ENCODE data around the gene SLC35B1.

SLC35B1 gene

DNA sequence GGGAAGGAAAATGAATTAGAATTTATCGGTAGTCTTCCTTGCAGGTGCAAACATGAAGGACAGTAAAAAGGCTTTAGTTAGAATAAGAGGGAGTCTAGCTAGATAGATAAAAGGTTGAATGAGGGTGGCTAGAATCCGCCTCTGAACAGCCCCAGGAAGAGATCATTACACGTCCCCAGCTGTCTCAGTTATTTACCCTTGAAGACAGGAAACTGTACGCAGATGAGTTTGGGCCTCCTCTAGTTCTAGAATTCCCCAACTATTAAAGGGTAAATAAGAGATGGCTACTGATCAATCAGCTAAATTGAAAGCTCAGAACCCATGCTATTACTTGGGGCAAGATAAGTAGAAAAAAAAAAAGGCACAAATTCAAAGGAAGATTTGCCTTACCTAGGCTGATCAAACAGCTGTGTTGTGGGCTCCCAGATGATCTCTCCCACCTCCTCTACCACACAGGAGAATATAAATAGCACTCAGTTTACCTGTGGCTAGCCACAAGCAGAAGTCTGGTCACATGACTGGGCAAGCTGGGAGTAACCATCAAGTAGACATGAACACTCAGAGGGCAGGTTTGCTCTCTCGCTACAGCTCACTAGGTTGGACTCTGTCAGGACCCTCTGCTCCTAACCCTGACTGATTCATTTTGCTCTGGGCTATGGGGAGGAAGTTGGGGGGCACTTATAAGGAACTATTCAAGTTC lies 39.2 kb upstream of the SLC35B1 start:
- peak; percentile 55 for DNase-seq (ENCODE audit: extremely low read depth, insufficient read length)
- TF ChIP-seq CTCF (IDR thresholded peaks at IDR 0.05; ENCODE audit: insufficient read depth, low read length, poor library complexity, severe bottlenecking), result no peak
- Histone ChIP-seq H3K27me3 (replicated peaks; ENCODE audit: control insufficient read depth, insufficient read depth, low read length) (no peaks in the 10 kb centered on the region), H3K36me3 (ENCODE audit: control insufficient read depth, insufficient read depth, low read length) (no peaks in the 10 kb centered on the region), H3K4me3 (replicated peaks; ENCODE audit: low read depth, low read length) (peak overlapping the region; percentile 60)

DNA sequence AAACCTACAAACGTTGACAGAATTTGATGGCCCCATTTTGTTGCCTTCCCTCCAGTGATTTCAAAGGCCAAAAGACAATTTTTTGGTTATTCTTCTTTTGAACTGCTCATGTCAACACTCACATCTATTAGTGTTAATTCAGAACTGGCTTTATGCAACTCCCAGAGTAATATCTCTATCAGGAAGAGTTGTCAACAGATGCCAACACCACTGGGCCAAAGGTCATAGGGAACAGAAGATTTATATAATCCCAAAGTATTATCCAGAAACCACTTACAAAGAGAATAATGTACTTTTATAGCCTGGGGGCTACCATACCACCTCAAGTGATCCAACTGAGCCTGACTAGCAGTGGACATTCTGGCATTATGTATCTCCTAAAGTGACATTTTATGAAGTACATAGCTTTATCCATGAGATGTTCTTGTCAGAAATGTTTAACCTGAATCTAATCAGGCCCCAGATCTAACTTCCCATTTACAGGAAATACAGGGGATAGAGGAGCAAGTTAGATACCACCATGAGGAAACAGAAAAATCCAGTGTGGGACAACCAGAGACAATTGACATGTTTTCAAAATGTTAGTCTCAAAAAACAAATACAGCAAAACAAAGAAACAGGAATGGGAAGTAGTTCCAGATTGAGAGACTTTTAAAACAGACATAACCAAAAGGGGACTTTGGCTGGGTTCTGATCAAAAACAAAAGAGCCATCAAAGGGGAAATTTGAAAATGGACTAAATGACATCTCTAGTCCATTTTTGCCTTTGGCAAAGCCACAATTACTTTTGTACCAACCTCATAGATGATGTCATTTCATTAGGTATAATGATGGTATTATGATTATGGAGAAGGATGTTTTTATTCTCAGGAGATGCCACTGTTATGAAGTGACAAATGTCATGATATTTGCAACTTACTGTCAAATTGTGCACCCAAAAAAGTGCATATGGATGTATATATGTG lies 37.7 kb upstream of the SLC35B1 start:
- no peaks in the 10 kb centered on the region for H3K27me3 ChIP-seq (replicated peaks; ENCODE audit: control insufficient read depth, insufficient read depth, low read length)
- H3K36me3 ChIP-seq (ENCODE audit: control insufficient read depth, insufficient read depth, low read length), result no peaks in the 10 kb centered on the region
- DNase-seq (ENCODE audit: extremely low read depth, insufficient read length), result no peak
- no peak for TF ChIP-seq CTCF (IDR thresholded peaks at IDR 0.05; ENCODE audit: insufficient read depth, low read length, poor library complexity, severe bottlenecking)
- H3K4me3 ChIP-seq (replicated peaks; ENCODE audit: low read depth, low read length), result peak overlapping the region; percentile 60

DNA sequence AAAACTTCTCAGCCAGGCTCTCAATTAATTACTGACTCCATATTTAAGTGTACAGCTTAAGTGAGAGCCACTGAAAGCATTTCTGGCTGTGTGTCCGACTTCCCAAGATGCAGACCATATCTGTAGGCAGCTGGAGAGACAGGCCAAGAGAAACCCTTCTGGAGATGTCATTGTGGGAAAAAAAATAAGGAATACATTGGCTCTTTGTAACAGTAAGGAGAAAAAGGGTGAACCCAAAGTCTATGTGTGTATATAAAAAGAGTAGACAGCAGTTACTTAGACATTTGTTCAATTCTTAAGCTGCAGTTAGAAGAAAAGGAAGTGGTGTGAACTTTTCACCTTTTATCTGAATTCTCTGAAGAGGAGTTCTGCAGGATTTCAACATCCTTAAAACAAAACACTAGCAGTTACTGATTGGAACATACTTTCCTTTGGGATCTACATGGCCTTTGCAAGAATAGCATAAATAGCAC lies 34.4 kb upstream of the SLC35B1 start:
- Histone ChIP-seq H3K4me3 (replicated peaks; ENCODE audit: low read depth, low read length) (peak overlapping the region; percentile 22; the same call in 1 of the 2 replicates), H3K36me3 (ENCODE audit: control insufficient read depth, insufficient read depth, low read length) (no peaks in the 10 kb centered on the region; the same call in none of the 2 replicates)
- DNase-seq (ENCODE audit: extremely low read depth, insufficient read length), result no peak

DNA sequence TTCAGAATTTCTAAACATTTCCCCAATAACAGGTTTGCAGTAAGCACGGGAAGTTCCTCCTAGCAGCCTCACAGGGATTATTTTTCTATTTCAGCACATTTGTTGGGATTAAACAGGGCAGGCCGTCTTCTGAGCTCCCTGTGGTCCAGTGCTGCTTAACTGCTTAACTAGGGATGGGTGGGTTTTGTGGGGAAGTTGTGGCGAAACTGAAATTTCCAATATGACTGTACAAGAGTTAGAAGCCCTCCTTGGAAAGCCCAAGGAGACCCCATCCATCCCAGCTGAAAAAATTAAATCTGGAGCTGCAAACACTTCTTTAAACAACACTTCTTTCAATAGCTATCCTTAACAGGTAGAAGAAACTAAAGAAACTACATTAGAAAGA lies 33.9 kb upstream of the SLC35B1 start:
- Histone ChIP-seq H3K27me3 (replicated peaks; ENCODE audit: control insufficient read depth, insufficient read depth, low read length) (no peaks in the 10 kb centered on the region), H3K4me3 (replicated peaks; ENCODE audit: low read depth, low read length) (peak overlapping the region; percentile 22; the same call in 1 of the 2 replicates), H3K36me3 (ENCODE audit: control insufficient read depth, insufficient read depth, low read length) (no peaks in the 10 kb centered on the region; the same call in none of the 2 replicates)

More for the DNA sequence above, 34.4 kb upstream of the SLC35B1 start:
- no peaks in the 10 kb centered on the region for H3K27me3 ChIP-seq (replicated peaks; ENCODE audit: control insufficient read depth, insufficient read depth, low read length)
- no peak for TF ChIP-seq CTCF (IDR thresholded peaks at IDR 0.05; ENCODE audit: insufficient read depth, low read length, poor library complexity, severe bottlenecking)

More for the DNA sequence above, 33.9 kb upstream of the SLC35B1 start:
- no peak for DNase-seq (ENCODE audit: extremely low read depth, insufficient read length)
- no peak for TF ChIP-seq CTCF (IDR thresholded peaks at IDR 0.05; ENCODE audit: insufficient read depth, low read length, poor library complexity, severe bottlenecking)

All from GM06990 (cell line).